NCI-H748 (cell line): ENCODE data around the gene OXT.
"Not testable (repeated sequence)": the region's sequence is repeated elsewhere in the genome, so short reads cannot be mapped to it uniquely, and the experiment has no call there.

ENCODE experiments used
- DNase-seq: peaks from one replicate; lab custom pipeline; 2025; ENCODE audit not compliant: unreplicated experiment; lab: John Stamatoyannopoulos, UW

OXT gene

GRCh38 chr20:3071610-3072529, at the start of gene OXT:
Gene OXT, plus strand, starts transcription at chr20:3071620. Its CDS starts 36 bp downstream, at chr20:3071656.
- DNase-seq: no peak

- DNase-seq: no peak
These were observed 49.6 kb upstream of the OXT start for GRCh38 chr20:3021777-3022176.

- DNase-seq: not testable (repeated sequence)
These were observed 48.6 kb upstream of the OXT start for GRCh38 chr20:3022559-3023490.

DNA sequence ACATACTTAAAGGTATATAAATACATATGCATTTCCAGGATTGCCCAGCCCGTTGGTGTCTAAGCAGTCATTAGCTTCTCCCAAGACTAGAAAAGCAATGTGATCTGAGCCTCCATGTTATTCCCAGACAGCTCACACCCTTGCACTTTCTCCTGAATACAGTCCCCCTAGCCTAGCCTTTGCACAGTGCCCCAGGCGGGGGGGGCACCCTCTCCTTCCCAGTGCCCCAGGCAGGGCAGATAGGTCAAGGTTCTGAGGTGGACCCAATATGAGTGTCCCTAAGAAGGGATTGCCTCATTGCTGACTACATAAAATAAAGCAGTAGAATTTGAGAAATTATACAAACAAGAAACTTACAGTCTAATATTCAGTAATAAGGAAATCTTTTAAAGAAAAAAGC, 43.4 kb upstream of the OXT start:
- no peak for DNase-seq

GRCh38 chr20:3031524-3032147, 39.8 kb upstream of the OXT start:
- no peak for DNase-seq

- DNase-seq: no peak
These were observed 38.8 kb upstream of the OXT start for GRCh38 chr20:3032624-3033023.

- no peak for DNase-seq
These were observed 33.8 kb upstream of the OXT start for GRCh38 chr20:3037654-3038053.

GRCh38 chr20:3038454-3038853, 33.0 kb upstream of the OXT start:
- no peak for DNase-seq

DNA sequence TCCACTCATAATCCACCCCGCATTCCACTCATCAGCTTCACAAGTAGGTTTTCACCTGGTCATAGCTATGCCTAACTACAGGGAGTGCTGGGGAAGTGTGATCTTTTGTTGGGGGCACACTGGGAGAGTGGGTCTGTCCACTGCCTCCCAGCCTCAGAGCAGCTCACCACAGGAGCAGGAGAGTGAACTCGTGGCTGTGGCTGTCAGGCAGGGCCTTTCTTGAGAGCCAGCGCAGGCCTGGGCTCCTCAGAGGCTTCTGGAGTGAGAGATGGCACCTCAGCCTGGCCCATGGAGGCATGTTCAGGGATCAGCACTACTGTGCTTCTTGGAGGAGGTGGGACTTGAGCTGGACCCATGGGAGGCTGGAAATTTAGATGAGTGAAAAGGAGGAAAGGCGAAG, 32.0 kb upstream of the OXT start:
- no peak for DNase-seq

DNA sequence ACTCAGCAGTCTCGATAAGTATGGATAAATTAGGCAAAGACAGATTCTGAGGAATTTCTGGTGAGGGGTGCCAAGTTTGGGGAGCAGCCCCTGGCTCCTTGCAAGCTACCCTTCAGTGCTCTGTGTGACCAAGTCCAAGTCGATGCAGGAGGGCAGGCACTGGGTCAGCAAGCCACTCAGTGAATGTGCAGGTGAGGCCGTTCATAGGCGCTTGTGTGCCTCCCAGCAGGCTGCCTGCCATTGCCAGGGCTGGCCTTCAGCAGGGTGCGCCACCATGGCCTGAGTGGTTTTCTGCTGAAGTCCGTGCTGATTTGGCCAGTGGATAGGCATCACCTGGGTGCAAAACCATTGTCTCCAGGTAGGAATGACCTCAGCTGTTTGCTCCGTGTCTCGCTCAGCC, 31.3 kb upstream of the OXT start:
- DNase-seq: no peak

GRCh38 chr20:3041854-3042409, 29.5 kb upstream of the OXT start:
- DNase-seq: peak; percentile 57

DNA sequence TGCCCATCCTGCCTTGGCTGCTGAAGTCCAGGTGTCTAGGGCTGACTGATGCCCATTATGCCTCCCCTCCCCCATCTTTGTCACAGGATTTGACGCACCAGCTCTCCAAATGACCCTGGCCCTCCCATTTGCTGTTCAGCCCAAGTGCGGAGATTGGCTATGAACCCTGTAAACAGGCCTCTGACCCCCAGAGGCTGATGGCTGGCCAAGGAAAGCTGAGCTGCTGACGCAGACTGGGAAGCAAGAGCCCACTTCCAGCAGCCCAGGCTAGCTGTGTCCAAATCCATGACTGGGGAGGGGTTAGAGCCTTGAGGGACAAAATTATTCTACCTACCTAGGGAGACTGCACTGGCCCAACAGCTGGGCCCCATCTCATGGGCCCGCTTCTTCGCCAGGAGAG, 28.8 kb upstream of the OXT start:
- DNase-seq: peak; percentile 37

GRCh38 chr20:3043322-3043721, 28.1 kb upstream of the OXT start, which contains the start of gene GNRH2:
Gene GNRH2, plus strand, starts transcription at chr20:3043622. Its CDS starts 793 bp downstream, at chr20:3044415.
- no peak for DNase-seq

- DNase-seq: no peak
These were observed 27.0 kb upstream of the OXT start for GRCh38 chr20:3044336-3044965.

GRCh38 chr20:3045042-3045815, 26.2 kb upstream of the OXT start:
- no peak for DNase-seq

GRCh38 chr20:3045816-3046676, 25.4 kb upstream of the OXT start, which contains the start of gene MRPS26:
Gene MRPS26, plus strand, starts transcription at chr20:3046052. Its CDS starts 17 bp downstream, at chr20:3046069.
- peak; percentile 97 for DNase-seq

- DNase-seq: peak; percentile 93
These were observed 24.6 kb upstream of the OXT start for GRCh38 chr20:3046677-3047462.
